COR-L47 (cell line): ENCODE data around the gene HOXC12.

Source experiments
- DNase-seq: peaks from one replicate; lab custom pipeline; 2025; lab: John Stamatoyannopoulos, UW

Gene HOXC12

GRCh38 chr12:53941187-53941586, 13.5 kb upstream of the HOXC12 start:
- DNase-seq, result no peak

GRCh38 chr12:53941750-53942149, 13.0 kb upstream of the HOXC12 start:
- DNase-seq, result no peak

- DNase-seq, result no peak
These were observed 12.2 kb upstream of the HOXC12 start for GRCh38 chr12:53942467-53942997.

GRCh38 chr12:53944209-53944608, 10.5 kb upstream of the HOXC12 start:
- DNase-seq, result no peak

- DNase-seq, result no peak
These were observed 9.5 kb upstream of the HOXC12 start for GRCh38 chr12:53944907-53945847.

GRCh38 chr12:53947743-53948142, 7.0 kb upstream of the HOXC12 start:
- DNase-seq, result no peak

- no peak for DNase-seq
These were observed 5.8 kb upstream of the HOXC12 start for GRCh38 chr12:53948650-53949593.

GRCh38 chr12:53949631-53950436, 4.9 kb upstream of the HOXC12 start:
- DNase-seq, result no peak

- DNase-seq, result no peak
These were observed 4.3 kb upstream of the HOXC12 start for GRCh38 chr12:53950437-53950773.

GRCh38 chr12:53950789-53951576, 3.7 kb upstream of the HOXC12 start:
- no peak for DNase-seq

- DNase-seq, result no peak
These were observed 2.9 kb upstream of the HOXC12 start for GRCh38 chr12:53951577-53952334.

- DNase-seq, result no peak
These were observed 2.4 kb upstream of the HOXC12 start for GRCh38 chr12:53952335-53952694.

GRCh38 chr12:53952871-53953734, 1.6 kb upstream of the HOXC12 start:
- DNase-seq, result no peak

- no peak for DNase-seq
These were observed 641 bp upstream of the HOXC12 start for GRCh38 chr12:53953831-53954693.

GRCh38 chr12:53955036-53955775, 503 bp downstream of the HOXC12 start:
- DNase-seq, result no peak

GRCh38 chr12:53955776-53956250, 1.1 kb downstream of the HOXC12 start:
- no peak for DNase-seq

GRCh38 chr12:53956251-53956887, 1.7 kb downstream of the HOXC12 start:
- DNase-seq, result no peak
